GM13977 (cell line): Measurements from ENCODE around the gene CHMP4B.
A peak's percentile ranks its signal among the peaks of the same experiment; 100 is the strongest.

Source experiments
- DNase-seq: peaks from one replicate; pipeline ENCODE4 v3.0.0; 2012; ENCODE audit warnings: low spot score
- in situ Hi-C: fragments of 300-500 bp; cut with MboI; formaldehyde crosslinking; loops from one replicate; pipeline ENCODE4 v1.12.0; 2022; ENCODE audit warnings: low sequenced_read_pairs, low pct_unique_long_range_greater_than_20kb, mixed read lengths, inconsistent platforms; ENCODE audit not compliant: unreplicated experiment
- TF ChIP-seq, protein P1 (sequence below): IDR thresholded peaks from 2 replicates; pipeline ENCODE4 v1.5.1; 2012; ENCODE audit warnings: mild to moderate bottlenecking, control low read depth; ENCODE audit not compliant: insufficient read depth; ENCODE audit errors: extremely low read depth, missing control alignments

Gene CHMP4B

DNA sequence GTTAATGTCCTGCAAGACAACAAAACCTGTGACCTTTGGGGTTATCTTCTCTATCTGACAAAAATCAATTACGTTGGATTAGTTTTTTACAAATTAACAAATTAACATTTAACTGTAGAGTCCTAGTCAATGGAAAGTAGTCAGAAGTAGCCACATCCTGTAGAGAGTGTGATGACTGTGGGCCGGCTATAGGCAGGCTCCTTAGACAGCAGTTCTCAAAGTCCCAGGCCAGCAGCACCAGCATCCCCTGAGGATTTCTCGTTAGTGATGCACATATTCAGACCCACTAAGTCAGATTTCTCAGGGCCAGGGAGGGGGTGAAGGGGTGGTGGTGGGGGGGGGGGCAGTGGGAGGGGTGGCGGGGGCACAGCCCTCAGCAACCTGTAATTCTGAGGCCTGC lies 42.1 kb upstream of the CHMP4B start:
- no peak for DNase-seq
- TF ChIP-seq, protein P1, sequence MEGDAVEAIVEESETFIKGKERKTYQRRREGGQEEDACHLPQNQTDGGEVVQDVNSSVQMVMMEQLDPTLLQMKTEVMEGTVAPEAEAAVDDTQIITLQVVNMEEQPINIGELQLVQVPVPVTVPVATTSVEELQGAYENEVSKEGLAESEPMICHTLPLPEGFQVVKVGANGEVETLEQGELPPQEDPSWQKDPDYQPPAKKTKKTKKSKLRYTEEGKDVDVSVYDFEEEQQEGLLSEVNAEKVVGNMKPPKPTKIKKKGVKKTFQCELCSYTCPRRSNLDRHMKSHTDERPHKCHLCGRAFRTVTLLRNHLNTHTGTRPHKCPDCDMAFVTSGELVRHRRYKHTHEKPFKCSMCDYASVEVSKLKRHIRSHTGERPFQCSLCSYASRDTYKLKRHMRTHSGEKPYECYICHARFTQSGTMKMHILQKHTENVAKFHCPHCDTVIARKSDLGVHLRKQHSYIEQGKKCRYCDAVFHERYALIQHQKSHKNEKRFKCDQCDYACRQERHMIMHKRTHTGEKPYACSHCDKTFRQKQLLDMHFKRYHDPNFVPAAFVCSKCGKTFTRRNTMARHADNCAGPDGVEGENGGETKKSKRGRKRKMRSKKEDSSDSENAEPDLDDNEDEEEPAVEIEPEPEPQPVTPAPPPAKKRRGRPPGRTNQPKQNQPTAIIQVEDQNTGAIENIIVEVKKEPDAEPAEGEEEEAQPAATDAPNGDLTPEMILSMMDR = no peak
- in situ Hi-C loops = no loop called here

GRCh38 chr20:33770005-33770404 lies 41.1 kb upstream of the CHMP4B start:
- in situ Hi-C loops = no loop called here
- no peak for DNase-seq
- TF ChIP-seq, protein P1 = no peak

- TF ChIP-seq, protein P1 = no peak
- in situ Hi-C loops = no loop called here
- no peak for DNase-seq
These were observed 39.2 kb upstream of the CHMP4B start for GRCh38 chr20:33771938-33772337.

DNA sequence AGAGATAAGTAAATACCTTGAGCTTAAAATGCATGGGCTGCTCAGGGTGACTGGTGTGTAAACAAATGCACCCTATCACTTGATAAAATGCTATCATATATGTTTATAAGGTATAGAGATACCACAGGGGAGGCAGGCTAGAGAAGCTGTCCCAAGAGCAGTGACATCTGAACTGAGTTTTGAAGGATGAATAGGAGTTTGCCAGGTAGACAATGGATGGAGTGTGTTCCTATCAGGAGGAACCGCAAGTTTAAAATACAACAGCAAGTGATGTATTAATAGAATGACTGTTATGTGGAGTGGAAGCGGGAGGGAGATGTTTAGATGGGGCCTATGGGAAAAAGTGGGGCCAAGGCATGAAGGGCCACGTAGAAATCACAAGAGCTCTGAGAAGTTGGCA lies 38.7 kb upstream of the CHMP4B start:
- TF ChIP-seq, protein P1 = no peak
- DNase-seq = no peak
- in situ Hi-C loops = no loop called here

- in situ Hi-C loops = no loop called here
- TF ChIP-seq, protein P1 = no peak
- peak; percentile 83 for DNase-seq
These were observed 37.6 kb upstream of the CHMP4B start for GRCh38 chr20:33773412-33774089.

DNA sequence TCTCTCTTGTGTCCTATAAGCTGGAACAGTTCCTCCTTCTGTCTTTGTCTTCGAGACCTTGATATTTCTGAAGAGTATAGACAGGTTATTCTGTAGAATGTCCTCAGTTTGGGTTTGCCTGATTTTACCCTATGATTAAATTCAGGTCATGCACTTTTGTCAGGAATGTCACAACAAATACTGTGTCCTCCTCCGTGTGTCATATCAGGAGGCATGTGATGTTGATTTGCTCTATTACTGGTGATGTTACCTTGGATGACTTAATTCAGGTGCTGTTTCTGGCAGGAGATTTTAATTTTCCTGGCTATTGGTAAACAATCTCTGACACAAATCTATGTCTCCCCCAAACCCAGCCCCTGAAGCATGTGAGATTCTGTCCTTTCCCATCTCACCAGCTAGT lies 33.3 kb upstream of the CHMP4B start:
- in situ Hi-C loops = no loop called here
- no peak for DNase-seq
- TF ChIP-seq, protein P1 = no peak
